HepG2 (cell line): ENCODE data around the gene ZNF764. TPM values are rescaled to one million over a fixed set of nuclear protein-coding genes. Genes with fewer than 3 reads are reported as not detected.

Experiments
- ARNT ChIP-seq: fragments of 450-650 bp; IDR thresholded peaks from 2 replicates; pipeline ENCODE4 v1.6.1; 2017
- ARNTL ChIP-seq: sonication (generic); formaldehyde crosslinking; IDR thresholded peaks from 2 replicates; pipeline ENCODE4 v1.4.0; 2020; ENCODE audit warnings: mild to moderate bottlenecking, missing genetic modification reagents
- CHCHD3 ChIP-seq: sonication (generic); formaldehyde crosslinking; IDR thresholded peaks from 2 replicates; pipeline ENCODE4 v1.8.0; 2022; ENCODE audit warnings: mild to moderate bottlenecking, missing genetic modification reagents, moderate library complexity
- EZH2 ChIP-seq: conservative IDR thresholded peaks from 2 replicates; pipeline ENCODE4 v1.6.1; 2012; ENCODE audit warnings: mild to moderate bottlenecking, low read depth, low read length, moderate library complexity
- HIVEP1 ChIP-seq: sonication (generic); formaldehyde crosslinking; IDR thresholded peaks from 2 replicates; pipeline ENCODE4 v1.4.0; 2020; ENCODE audit warnings: mild to moderate bottlenecking, missing genetic modification reagents
- HNF4G ChIP-seq, 2 experiments: sonication (generic) in 1 of 2; formaldehyde crosslinking in 1 of 2; IDR thresholded peaks; 2 replicates each; pipeline versions ENCODE4 v1.4.0 to v1.6.1; 2011 to 2020; ENCODE audit warnings: borderline replicate concordance in 2 of 2, low read depth in 2 of 2, mild to moderate bottlenecking in 2 of 2, low read length in 1 of 2, missing genetic modification reagents in 1 of 2, moderate library complexity in 1 of 2
- KMT2A ChIP-seq: sonication (generic); formaldehyde crosslinking; IDR thresholded peaks from 2 replicates; pipeline ENCODE4 v1.4.0; 2020; ENCODE audit warnings: missing genetic modification reagents
- MTA3 ChIP-seq: sonication (generic); formaldehyde crosslinking; IDR thresholded peaks from 2 replicates; pipeline ENCODE4 v1.4.0; 2020; ENCODE audit warnings: missing genetic modification reagents
- NKX3-1 ChIP-seq: sonication (generic); formaldehyde crosslinking; IDR thresholded peaks from 2 replicates; pipeline ENCODE4 v1.5.0; 2020; ENCODE audit warnings: missing genetic modification reagents
- ONECUT2 ChIP-seq: sonication (generic); formaldehyde crosslinking; IDR thresholded peaks from 2 replicates; pipeline ENCODE4 v1.4.0; 2020; ENCODE audit warnings: missing genetic modification reagents
- SOX5 ChIP-seq: IDR thresholded peaks from 2 replicates; pipeline ENCODE4 v1.6.1; 2016; ENCODE audit warnings: borderline replicate concordance
- WIZ ChIP-seq: sonication (generic); formaldehyde crosslinking; IDR thresholded peaks from 2 replicates; pipeline ENCODE4 v1.5.1; 2020; ENCODE audit warnings: mild to moderate bottlenecking, missing genetic modification reagents
- ZFP37 ChIP-seq: sonication (generic); formaldehyde crosslinking; IDR thresholded peaks from 2 replicates; pipeline ENCODE4 v1.4.0; 2020; ENCODE audit warnings: missing genetic modification reagents, borderline replicate concordance
- ZFP41 ChIP-seq: sonication (generic); formaldehyde crosslinking; IDR thresholded peaks from 2 replicates; pipeline ENCODE4 v1.4.0; 2020; ENCODE audit warnings: mild to moderate bottlenecking, missing genetic modification reagents, borderline replicate concordance
- ZNF230 ChIP-seq: sonication (generic); formaldehyde crosslinking; IDR thresholded peaks from 2 replicates; pipeline ENCODE4 v1.4.0; 2020; ENCODE audit warnings: mild to moderate bottlenecking, missing genetic modification reagents
- ZNF253 ChIP-seq: sonication (generic); formaldehyde crosslinking; IDR thresholded peaks from 2 replicates; pipeline ENCODE4 v1.8.0; 2022; ENCODE audit warnings: mild to moderate bottlenecking, missing genetic modification reagents, borderline replicate concordance
- ZNF460 ChIP-seq: sonication (generic); formaldehyde crosslinking; IDR thresholded peaks from 2 replicates; pipeline ENCODE4 v1.5.1; 2020; ENCODE audit warnings: missing genetic modification reagents, mild to moderate bottlenecking, borderline replicate concordance
- ZNF563 ChIP-seq: sonication (generic); formaldehyde crosslinking; IDR thresholded peaks from 2 replicates; pipeline ENCODE4 v1.8.0; 2022; ENCODE audit warnings: mild to moderate bottlenecking, moderate library complexity, missing genetic modification reagents
- polyA plus RNA-seq, 8 experiments: library from polyadenylated mRNA; depleted of rRNA in 3 of 8; stranded (reverse) in 7 of 8; unstranded in 1 of 8; fragments of >200 nt; fragmentation: Illumina TruSeq in 4 of 8; extraction: Trizol in 4 of 8; gene quantifications; 2 replicates each; pipeline versions ENCODE4 v1.2.1 to v1.2.3, GENCODE V29; 2011 to 2016; ENCODE audit warnings: low read depth in 4 of 8, missing spikeins in 1 of 8, mixed read lengths in 1 of 8; ENCODE audit not compliant: insufficient read depth in 1 of 8
- total RNA-seq, 5 experiments: library from RNA; depleted of rRNA; stranded (reverse); fragments of >200 nt; fragmentation: Illumina TruSeq; extraction: Trizol; gene quantifications; 2 replicates each; pipeline ENCODE4 v1.2.3, GENCODE V29; 2016; ENCODE audit warnings: low read depth in 1 of 5
- TF ChIP-seq, protein P1 (sequence below): sonication (generic); formaldehyde crosslinking; IDR thresholded peaks from 2 replicates; pipeline ENCODE4 v1.5.0; 2020; ENCODE audit warnings: mild to moderate bottlenecking, missing genetic modification reagents
- TF ChIP-seq, protein P2 (sequence below): sonication (generic); formaldehyde crosslinking; IDR thresholded peaks from 2 replicates; pipeline ENCODE4 v1.4.0; 2020; ENCODE audit warnings: missing genetic modification reagents
- TF ChIP-seq, protein P3 (sequence below): sonication (generic); formaldehyde crosslinking; IDR thresholded peaks from 2 replicates; pipeline ENCODE4 v1.4.0; 2020; ENCODE audit warnings: missing genetic modification reagents, borderline replicate concordance

ZNF764 gene
- total and polyA plus RNA-seq, 2 of the 13 experiments (the other 11 are each of a cell fraction or from before 2014, with no cell fraction given): 4.1 to 9.1 TPM

DNA sequence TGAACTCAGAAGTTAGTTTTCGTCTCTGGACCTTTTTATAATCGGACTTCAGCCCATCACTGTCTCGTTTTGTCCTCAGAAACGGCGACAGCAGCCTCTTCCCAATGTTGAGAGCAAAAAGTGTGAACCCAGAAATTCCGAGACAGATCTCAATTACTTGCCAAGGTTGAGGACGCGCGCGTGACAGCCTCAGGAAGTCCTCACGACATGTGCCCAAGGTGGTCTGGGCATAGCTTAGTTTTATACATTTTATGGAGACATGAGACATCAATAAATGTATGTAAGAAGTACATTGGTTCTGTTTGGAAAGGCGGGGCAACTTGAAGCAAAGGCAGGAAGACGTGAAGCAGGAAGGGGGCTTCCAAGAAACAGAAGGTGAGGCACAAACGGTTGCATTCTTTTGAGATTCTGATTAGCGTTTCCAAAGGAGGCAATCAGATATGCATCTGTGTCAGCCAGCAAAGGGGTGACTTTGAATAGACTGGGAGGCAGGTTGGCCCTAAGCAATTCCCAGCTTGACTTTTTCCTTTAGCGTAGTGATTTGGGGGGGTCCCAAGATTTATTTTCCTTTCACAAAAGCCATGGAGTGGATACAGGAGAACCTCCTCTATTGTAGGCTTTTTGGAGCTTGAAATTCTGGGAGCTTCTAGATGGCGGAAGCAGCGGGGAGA lies 22.9 kb downstream of the ZNF764 start (continued):
- no peak for TF ChIP-seq ZNF253
- no peak for TF ChIP-seq HNF4G (IDR thresholded peaks at IDR 0.05; ENCODE audit: borderline replicate concordance, low read depth, low read length)
- no peak; the same call in 1 of the 2 replicates for TF ChIP-seq HNF4G (CRISPR knock-in tag; IDR thresholded peaks at IDR 0.05; ENCODE audit: borderline replicate concordance, low read depth)
- 0 out of 2 replicates have a peak, but pooled peaks have one; percentile 63 for TF ChIP-seq CHCHD3 (CRISPR knock-in tag)
- no peak for TF ChIP-seq ZFP37 (CRISPR knock-in tag)
- no peak; the same call in none of the 2 replicates for TF ChIP-seq HIVEP1 (CRISPR knock-in tag)
- no peak for TF ChIP-seq ZFP41
- TF ChIP-seq SOX5 (CRISPR knock-in tag): 0 out of 2 replicates have a peak, but pooled peaks have one; percentile 7
- TF ChIP-seq MTA3 (CRISPR knock-in tag): no peak
- no peak for TF ChIP-seq ZNF563
- no peak for TF ChIP-seq NKX3-1
- TF ChIP-seq ZNF460 (CRISPR knock-in tag): no peak
- TF ChIP-seq, protein P1, sequence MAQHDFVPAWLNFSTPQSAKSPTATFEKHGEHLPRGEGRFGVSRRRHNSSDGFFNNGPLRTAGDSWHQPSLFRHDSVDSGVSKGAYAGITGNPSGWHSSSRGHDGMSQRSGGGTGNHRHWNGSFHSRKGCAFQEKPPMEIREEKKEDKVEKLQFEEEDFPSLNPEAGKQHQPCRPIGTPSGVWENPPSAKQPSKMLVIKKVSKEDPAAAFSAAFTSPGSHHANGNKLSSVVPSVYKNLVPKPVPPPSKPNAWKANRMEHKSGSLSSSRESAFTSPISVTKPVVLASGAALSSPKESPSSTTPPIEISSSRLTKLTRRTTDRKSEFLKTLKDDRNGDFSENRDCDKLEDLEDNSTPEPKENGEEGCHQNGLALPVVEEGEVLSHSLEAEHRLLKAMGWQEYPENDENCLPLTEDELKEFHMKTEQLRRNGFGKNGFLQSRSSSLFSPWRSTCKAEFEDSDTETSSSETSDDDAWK (CRISPR knock-in tag): no peak
- TF ChIP-seq, protein P2, sequence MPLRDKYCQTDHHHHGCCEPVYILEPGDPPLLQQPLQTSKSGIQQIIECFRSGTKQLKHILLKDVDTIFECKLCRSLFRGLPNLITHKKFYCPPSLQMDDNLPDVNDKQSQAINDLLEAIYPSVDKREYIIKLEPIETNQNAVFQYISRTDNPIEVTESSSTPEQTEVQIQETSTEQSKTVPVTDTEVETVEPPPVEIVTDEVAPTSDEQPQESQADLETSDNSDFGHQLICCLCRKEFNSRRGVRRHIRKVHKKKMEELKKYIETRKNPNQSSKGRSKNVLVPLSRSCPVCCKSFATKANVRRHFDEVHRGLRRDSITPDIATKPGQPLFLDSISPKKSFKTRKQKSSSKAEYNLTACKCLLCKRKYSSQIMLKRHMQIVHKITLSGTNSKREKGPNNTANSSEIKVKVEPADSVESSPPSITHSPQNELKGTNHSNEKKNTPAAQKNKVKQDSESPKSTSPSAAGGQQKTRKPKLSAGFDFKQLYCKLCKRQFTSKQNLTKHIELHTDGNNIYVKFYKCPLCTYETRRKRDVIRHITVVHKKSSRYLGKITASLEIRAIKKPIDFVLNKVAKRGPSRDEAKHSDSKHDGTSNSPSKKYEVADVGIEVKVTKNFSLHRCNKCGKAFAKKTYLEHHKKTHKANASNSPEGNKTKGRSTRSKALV (CRISPR knock-in tag): peak; percentile 52
- TF ChIP-seq WIZ (CRISPR knock-in tag): 0 out of 2 replicates have a peak, but pooled peaks have one; percentile 86
- no peak; the same call in none of the 2 replicates for TF ChIP-seq ARNTL (CRISPR knock-in tag)
- TF ChIP-seq KMT2A (CRISPR knock-in tag): no peak
- TF ChIP-seq ZNF230: 0 out of 2 replicates have a peak, but pooled peaks have one; percentile 17
- TF ChIP-seq EZH2: no peak
- TF ChIP-seq ARNT: no peak
- TF ChIP-seq, protein P3, sequence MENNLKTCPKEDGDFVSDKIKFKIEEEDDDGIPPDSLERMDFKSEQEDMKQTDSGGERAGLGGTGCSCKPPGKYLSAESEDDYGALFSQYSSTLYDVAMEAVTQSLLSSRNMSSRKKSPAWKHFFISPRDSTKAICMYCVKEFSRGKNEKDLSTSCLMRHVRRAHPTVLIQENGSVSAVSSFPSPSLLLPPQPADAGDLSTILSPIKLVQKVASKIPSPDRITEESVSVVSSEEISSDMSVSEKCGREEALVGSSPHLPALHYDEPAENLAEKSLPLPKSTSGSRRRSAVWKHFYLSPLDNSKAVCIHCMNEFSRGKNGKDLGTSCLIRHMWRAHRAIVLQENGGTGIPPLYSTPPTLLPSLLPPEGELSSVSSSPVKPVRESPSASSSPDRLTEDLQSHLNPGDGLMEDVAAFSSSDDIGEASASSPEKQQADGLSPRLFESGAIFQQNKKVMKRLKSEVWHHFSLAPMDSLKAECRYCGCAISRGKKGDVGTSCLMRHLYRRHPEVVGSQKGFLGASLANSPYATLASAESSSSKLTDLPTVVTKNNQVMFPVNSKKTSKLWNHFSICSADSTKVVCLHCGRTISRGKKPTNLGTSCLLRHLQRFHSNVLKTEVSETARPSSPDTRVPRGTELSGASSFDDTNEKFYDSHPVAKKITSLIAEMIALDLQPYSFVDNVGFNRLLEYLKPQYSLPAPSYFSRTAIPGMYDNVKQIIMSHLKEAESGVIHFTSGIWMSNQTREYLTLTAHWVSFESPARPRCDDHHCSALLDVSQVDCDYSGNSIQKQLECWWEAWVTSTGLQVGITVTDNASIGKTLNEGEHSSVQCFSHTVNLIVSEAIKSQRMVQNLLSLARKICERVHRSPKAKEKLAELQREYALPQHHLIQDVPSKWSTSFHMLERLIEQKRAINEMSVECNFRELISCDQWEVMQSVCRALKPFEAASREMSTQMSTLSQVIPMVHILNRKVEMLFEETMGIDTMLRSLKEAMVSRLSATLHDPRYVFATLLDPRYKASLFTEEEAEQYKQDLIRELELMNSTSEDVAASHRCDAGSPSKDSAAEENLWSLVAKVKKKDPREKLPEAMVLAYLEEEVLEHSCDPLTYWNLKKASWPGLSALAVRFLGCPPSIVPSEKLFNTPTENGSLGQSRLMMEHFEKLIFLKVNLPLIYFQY (CRISPR knock-in tag): no peak
- no peak for TF ChIP-seq ONECUT2 (CRISPR knock-in tag)
